HepG2 (cell line): ENCODE results near the gene SPATA32. TPM values are rescaled to one million over a fixed set of nuclear protein-coding genes. Genes with fewer than 3 reads are reported as not detected.

Experiments
- ATAC-seq: fragments of 200-7000 bp; cut with Tn5 transposase; 3 replicates; pipeline ENCODE4 v1.9.1; 2020; ENCODE audit warnings: mild to moderate bottlenecking, moderate library complexity
- BruUV-seq: library from RNA; stranded (reverse); fragments of 400-500 nt; replicated peaks from 2 replicates; lab custom pipeline; 2021; lab: Mats Ljungman, UMichigan
- CTCF ChIA-PET: fragments of 300-600 bp; formaldehyde crosslinking; extraction: SDS; loops from one replicate; lab custom pipeline; 2021; ENCODE audit warnings: low total read pairs, inconsistent platforms, low intra/inter-chr PET ratio; lab: Yijun Ruan, JAX
- POLR2A ChIA-PET: fragments of 350-600 bp; sonication (Branson Sonifier 250); formaldehyde crosslinking; loops from one replicate; lab custom pipeline; 2020; ENCODE audit warnings: antibody characterized with exemption, inconsistent platforms; lab: Yijun Ruan, JAX
- DNase-seq: peaks from one replicate; pipeline ENCODE4 v3.0.0-alpha.2; 2015; ENCODE audit warnings: low spot score
- FAIRE-seq: peaks from 3 replicates; lab custom pipeline; 2011; peaks lifted over from hg19 to GRCh38; lab: Jason Lieb, UNC
- H2AFZ ChIP-seq: one replicate; pipeline ENCODE4 v1.6.1; 2011; ENCODE audit warnings: low read length, inconsistent platforms
- H3K27ac ChIP-seq: fragments of 300-600 bp; 3 replicates; pipeline ENCODE4 v1.8.0; 2011; ENCODE audit warnings: mixed run types, mild to moderate bottlenecking, mixed read lengths, low read length, inconsistent platforms; ENCODE audit not compliant: insufficient read depth; ENCODE audit errors: extremely low read length
- H3K27me3 ChIP-seq, 2 experiments: fragments of 200-600 bp in 1 of 2; 2 replicates in 1 of 2; 3 replicates in 1 of 2; pipeline versions ENCODE4 v1.6.0 to v1.8.0; 2011; ENCODE audit warnings: low read length in 2 of 2, mild to moderate bottlenecking in 2 of 2, moderate library complexity in 2 of 2, inconsistent platforms in 1 of 2; ENCODE audit not compliant: insufficient read depth in 2 of 2, control insufficient read depth in 1 of 2
- H3K36me3 ChIP-seq, 2 experiments: fragments of 200-600 bp in 1 of 2; replicated peaks in 1 of 2; 2 replicates in 1 of 2; 3 replicates in 1 of 2; pipeline versions ENCODE4 v1.5.1 to v1.8.0; 2011; ENCODE audit warnings: low read length in 2 of 2, inconsistent platforms in 1 of 2; ENCODE audit not compliant: insufficient read depth in 2 of 2, control insufficient read depth in 1 of 2
- H3K4me1 ChIP-seq: 2 replicates; pipeline ENCODE4 v1.5.1; 2012; ENCODE audit warnings: low read length, inconsistent platforms; ENCODE audit not compliant: insufficient read depth
- H3K4me2 ChIP-seq: 2 replicates; pipeline ENCODE4 v1.6.0; 2011; ENCODE audit warnings: low read depth, low read length, inconsistent platforms
- H3K4me3 ChIP-seq, 3 experiments: fragments of 200-600 bp in 1 of 3; sonication (generic), shearing (Covaris generic) in 1 of 3; replicated peaks in 1 of 3; 2 replicates each; pipeline ENCODE4 v1.5.1; 2011 to 2016; ENCODE audit warnings: low read length in 3 of 3, inconsistent platforms in 2 of 3, low read depth in 2 of 3, mild to moderate bottlenecking in 2 of 3, control low read depth in 1 of 3, mixed read lengths in 1 of 3; ENCODE audit not compliant: insufficient read depth in 1 of 3
- H3K79me2 ChIP-seq: one replicate; pipeline ENCODE4 v1.6.1; 2011; ENCODE audit warnings: low read length, inconsistent platforms; ENCODE audit not compliant: insufficient read depth
- H3K9ac ChIP-seq: 2 replicates; pipeline ENCODE4 v1.6.0; 2011; ENCODE audit warnings: mild to moderate bottlenecking, low read depth, low read length, inconsistent platforms; ENCODE audit not compliant: insufficient read depth
- H3K9me3 ChIP-seq: 2 replicates; pipeline ENCODE4 v1.5.1; 2012; ENCODE audit warnings: mild to moderate bottlenecking, low read length
- H4K20me1 ChIP-seq: 2 replicates; pipeline ENCODE4 v1.6.0; 2011; ENCODE audit warnings: inconsistent platforms, mild to moderate bottlenecking, low read length, moderate library complexity; ENCODE audit not compliant: insufficient read depth
- ADNP ChIP-seq: sonication (generic); formaldehyde crosslinking; IDR thresholded peaks from 2 replicates; pipeline ENCODE4 v1.4.0; 2020; ENCODE audit warnings: missing genetic modification reagents
- CBX5 ChIP-seq: sonication (generic); formaldehyde crosslinking; IDR thresholded peaks from 2 replicates; pipeline ENCODE4 v1.4.0; 2020; ENCODE audit warnings: missing genetic modification reagents, borderline replicate concordance
- EED ChIP-seq: sonication (generic); formaldehyde crosslinking; IDR thresholded peaks from 2 replicates; pipeline ENCODE4 v1.5.0; 2020; ENCODE audit warnings: mild to moderate bottlenecking, missing genetic modification reagents
- ETV5 ChIP-seq: IDR thresholded peaks from 2 replicates; pipeline ENCODE4 v1.6.1; 2018; ENCODE audit warnings: missing biosample characterization, missing genetic modification reagents, inconsistent platforms, borderline replicate concordance
- SNAPC2 ChIP-seq: sonication (generic); formaldehyde crosslinking; IDR thresholded peaks from 2 replicates; pipeline ENCODE4 v1.8.1; 2022; ENCODE audit warnings: mild to moderate bottlenecking, missing genetic modification reagents
- XBP1 ChIP-seq: sonication (generic); formaldehyde crosslinking; IDR thresholded peaks from 2 replicates; pipeline ENCODE4 v1.5.0; 2020; ENCODE audit warnings: missing genetic modification reagents
- ZNF138 ChIP-seq: sonication (generic); formaldehyde crosslinking; IDR thresholded peaks from 2 replicates; pipeline ENCODE4 v1.5.0; 2020; ENCODE audit warnings: mild to moderate bottlenecking, low read depth, missing genetic modification reagents
- ZNF333 ChIP-seq: sonication (generic); formaldehyde crosslinking; IDR thresholded peaks from 2 replicates; pipeline ENCODE4 v1.4.0; 2020; ENCODE audit warnings: mild to moderate bottlenecking, missing genetic modification reagents, borderline replicate concordance
- ZNF335 ChIP-seq: sonication (generic); formaldehyde crosslinking; IDR thresholded peaks from 2 replicates; pipeline ENCODE4 v1.4.0; 2020; ENCODE audit warnings: missing genetic modification reagents
- ZNF34 ChIP-seq: sonication (generic); formaldehyde crosslinking; IDR thresholded peaks from 2 replicates; pipeline ENCODE4 v1.4.0; 2020; ENCODE audit warnings: mild to moderate bottlenecking, missing genetic modification reagents, borderline replicate concordance
- ZNF382 ChIP-seq: sonication (generic); formaldehyde crosslinking; IDR thresholded peaks from 2 replicates; pipeline ENCODE4 v1.5.0; 2020; ENCODE audit warnings: missing genetic modification reagents, mild to moderate bottlenecking, borderline replicate concordance
- ZNF446 ChIP-seq: sonication (generic); formaldehyde crosslinking; IDR thresholded peaks from 2 replicates; pipeline ENCODE4 v1.5.0; 2020; ENCODE audit warnings: mild to moderate bottlenecking, missing genetic modification reagents
- ZNF772 ChIP-seq: sonication (generic); formaldehyde crosslinking; IDR thresholded peaks from 2 replicates; pipeline ENCODE4 v1.5.0; 2020; ENCODE audit warnings: mild to moderate bottlenecking, missing genetic modification reagents
- WGBS: methylation state at CpG from one replicate; pipeline ENCODE4 v1.1.6; 2017; ENCODE audit warnings: low lambda C conversion rate; 5-methylcytosine and 5-hydroxymethylcytosine counted together
- in situ Hi-C: cut with HindIII; loops from 2 replicates; pipeline ENCODE4 v1.10.0; 2017; ENCODE audit warnings: low pct_unique_long_range_greater_than_20kb; ENCODE audit not compliant: extremely low pct_ligation_motif_present
- intact Hi-C: fragments of 100-400 bp; cut with micrococcal nuclease; formaldehyde crosslinking; loops from one replicate; pipeline ENCODE4 v1.10.0; 2022; ENCODE audit not compliant: unreplicated experiment
- polyA plus RNA-seq, 8 experiments: library from polyadenylated mRNA; depleted of rRNA in 3 of 8; stranded (reverse) in 7 of 8; unstranded in 1 of 8; fragments of >200 nt; fragmentation: Illumina TruSeq in 4 of 8; extraction: Trizol in 4 of 8; gene quantifications; 2 replicates each; pipeline versions ENCODE4 v1.2.1 to v1.2.3, GENCODE V29; 2011 to 2016; ENCODE audit warnings: low read depth in 4 of 8, missing spikeins in 1 of 8, mixed read lengths in 1 of 8; ENCODE audit not compliant: insufficient read depth in 1 of 8
- total RNA-seq, 5 experiments: library from RNA; depleted of rRNA; stranded (reverse); fragments of >200 nt; fragmentation: Illumina TruSeq; extraction: Trizol; gene quantifications; 2 replicates each; pipeline ENCODE4 v1.2.3, GENCODE V29; 2016; ENCODE audit warnings: low read depth in 1 of 5
- TF ChIP-seq, protein P1 (sequence below): sonication (generic); formaldehyde crosslinking; IDR thresholded peaks from 2 replicates; pipeline ENCODE4 v1.9.0; 2021; ENCODE audit warnings: missing genetic modification reagents, borderline replicate concordance
- TF ChIP-seq, protein P2 (sequence below): sonication (generic); formaldehyde crosslinking; IDR thresholded peaks from 2 replicates; pipeline ENCODE4 v1.5.0; 2020; ENCODE audit warnings: missing genetic modification reagents
- TF ChIP-seq, protein P3 (sequence below): sonication (generic); formaldehyde crosslinking; IDR thresholded peaks from 2 replicates; pipeline ENCODE4 v1.4.0; 2020; ENCODE audit warnings: mild to moderate bottlenecking, low read depth, missing genetic modification reagents
- TF ChIP-seq, protein P4 (sequence below): IDR thresholded peaks from 2 replicates; pipeline ENCODE4 v1.6.1; 2016; ENCODE audit warnings: missing genetic modification reagents, missing compliant biosample characterization

SPATA32 gene
- total and polyA plus RNA-seq, 2 of the 13 experiments (the other 11 are each of a cell fraction or from before 2014, with no cell fraction given) = not detected

DNA sequence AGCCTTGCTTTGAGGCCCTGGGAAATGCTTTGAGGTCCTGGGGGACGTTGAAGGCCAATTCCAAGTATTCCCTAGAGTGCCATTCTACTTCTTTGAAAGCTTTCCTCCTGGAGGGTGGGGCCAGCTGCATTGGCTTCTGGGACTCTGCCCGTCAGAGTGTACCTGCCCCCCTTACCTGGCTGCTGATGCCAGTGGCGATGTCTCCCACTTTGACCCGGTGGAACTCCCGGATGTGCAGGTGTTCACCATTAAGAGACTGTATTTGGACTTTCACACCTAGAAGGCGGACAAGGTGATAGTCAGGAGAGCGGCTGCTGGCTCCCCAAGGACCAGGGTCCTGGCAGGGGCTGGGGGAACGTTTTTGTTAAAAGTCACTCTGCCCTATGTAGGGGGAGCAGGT, 3.1 kb upstream of the SPATA32 start:
- Histone ChIP-seq H3K4me2 (no peak overlapping the region), H3K27me3 (no peaks in the 10 kb centered on the region), H3K36me3 (peaks cover 24 to 45% of the 10 kb centered on the region in 2 experiments; a peak in 4 of 5 replicates), H3K79me2 (no peaks in the 10 kb centered on the region), H3K4me1 (no peaks in the 10 kb centered on the region), H2AFZ (no peak overlapping the region), H4K20me1 (no peaks in the 10 kb centered on the region), H3K9ac (no peak overlapping the region), H3K9me3 (no peaks in the 10 kb centered on the region), H3K4me3 (no peak overlapping the region), H3K27ac (no peak overlapping the region)
- ChIA-PET CTCF (no interaction called here), POLR2A (interaction anchor here (1.4 kb wide), 1 partner anchor 116 kb away, joined by 3 read pairs; the partner anchor contains the start of gene HEXIM1)
- DNase-seq = no peak
- no peak for FAIRE-seq
- no TSS peak for BruUV-seq
- WGBS = 86% methylated on average over 8 of the region's 8 CpGs
- intact Hi-C loops (no loop called here), in situ Hi-C loops (no loop called here)
- ATAC-seq = no peak
- no peak for TF ChIP-seq CBX5 (CRISPR knock-in tag)
- no peak for TF ChIP-seq SNAPC2
- no peak for TF ChIP-seq ZNF446 (CRISPR knock-in tag)
- TF ChIP-seq ADNP = no peak
- no peak for TF ChIP-seq ZNF382
- TF ChIP-seq, protein P1, sequence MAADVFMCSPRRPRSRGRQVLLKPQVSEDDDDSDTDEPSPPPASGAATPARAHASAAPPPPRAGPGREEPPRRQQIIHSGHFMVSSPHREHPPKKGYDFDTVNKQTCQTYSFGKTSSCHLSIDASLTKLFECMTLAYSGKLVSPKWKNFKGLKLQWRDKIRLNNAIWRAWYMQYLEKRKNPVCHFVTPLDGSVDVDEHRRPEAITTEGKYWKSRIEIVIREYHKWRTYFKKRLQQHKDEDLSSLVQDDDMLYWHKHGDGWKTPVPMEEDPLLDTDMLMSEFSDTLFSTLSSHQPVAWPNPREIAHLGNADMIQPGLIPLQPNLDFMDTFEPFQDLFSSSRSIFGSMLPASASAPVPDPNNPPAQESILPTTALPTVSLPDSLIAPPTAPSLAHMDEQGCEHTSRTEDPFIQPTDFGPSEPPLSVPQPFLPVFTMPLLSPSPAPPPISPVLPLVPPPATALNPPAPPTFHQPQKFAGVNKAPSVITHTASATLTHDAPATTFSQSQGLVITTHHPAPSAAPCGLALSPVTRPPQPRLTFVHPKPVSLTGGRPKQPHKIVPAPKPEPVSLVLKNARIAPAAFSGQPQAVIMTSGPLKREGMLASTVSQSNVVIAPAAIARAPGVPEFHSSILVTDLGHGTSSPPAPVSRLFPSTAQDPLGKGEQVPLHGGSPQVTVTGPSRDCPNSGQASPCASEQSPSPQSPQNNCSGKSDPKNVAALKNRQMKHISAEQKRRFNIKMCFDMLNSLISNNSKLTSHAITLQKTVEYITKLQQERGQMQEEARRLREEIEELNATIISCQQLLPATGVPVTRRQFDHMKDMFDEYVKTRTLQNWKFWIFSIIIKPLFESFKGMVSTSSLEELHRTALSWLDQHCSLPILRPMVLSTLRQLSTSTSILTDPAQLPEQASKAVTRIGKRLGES (CRISPR knock-in tag) = no peak
- no peak for TF ChIP-seq ZNF138 (CRISPR knock-in tag)
- TF ChIP-seq, protein P2, sequence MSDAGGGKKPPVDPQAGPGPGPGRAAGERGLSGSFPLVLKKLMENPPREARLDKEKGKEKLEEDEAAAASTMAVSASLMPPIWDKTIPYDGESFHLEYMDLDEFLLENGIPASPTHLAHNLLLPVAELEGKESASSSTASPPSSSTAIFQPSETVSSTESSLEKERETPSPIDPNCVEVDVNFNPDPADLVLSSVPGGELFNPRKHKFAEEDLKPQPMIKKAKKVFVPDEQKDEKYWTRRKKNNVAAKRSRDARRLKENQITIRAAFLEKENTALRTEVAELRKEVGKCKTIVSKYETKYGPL (CRISPR knock-in tag) = no peak
- no peak for TF ChIP-seq ZNF34
- TF ChIP-seq ZNF335 (CRISPR knock-in tag) = no peak
- TF ChIP-seq XBP1 (CRISPR knock-in tag) = no peak
- TF ChIP-seq, protein P3, sequence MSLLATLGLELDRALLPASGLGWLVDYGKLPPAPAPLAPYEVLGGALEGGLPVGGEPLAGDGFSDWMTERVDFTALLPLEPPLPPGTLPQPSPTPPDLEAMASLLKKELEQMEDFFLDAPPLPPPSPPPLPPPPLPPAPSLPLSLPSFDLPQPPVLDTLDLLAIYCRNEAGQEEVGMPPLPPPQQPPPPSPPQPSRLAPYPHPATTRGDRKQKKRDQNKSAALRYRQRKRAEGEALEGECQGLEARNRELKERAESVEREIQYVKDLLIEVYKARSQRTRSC = no peak
- TF ChIP-seq, protein P4, sequence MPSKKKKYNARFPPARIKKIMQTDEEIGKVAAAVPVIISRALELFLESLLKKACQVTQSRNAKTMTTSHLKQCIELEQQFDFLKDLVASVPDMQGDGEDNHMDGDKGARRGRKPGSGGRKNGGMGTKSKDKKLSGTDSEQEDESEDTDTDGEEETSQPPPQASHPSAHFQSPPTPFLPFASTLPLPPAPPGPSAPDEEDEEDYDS (CRISPR knock-in tag) = no peak
- TF ChIP-seq EED (CRISPR knock-in tag) = no peak
- no peak for TF ChIP-seq ZNF333
- TF ChIP-seq ETV5 (CRISPR knock-in tag) = no peak
- no peak for TF ChIP-seq ZNF772 (CRISPR knock-in tag)
